Cardiac septum (tissue), 1 donor: ENCODE data around the gene MRGPRF. TPM values are rescaled to one million over a fixed set of nuclear protein-coding genes. Genes with fewer than 3 reads are reported as not detected.

Experiments
- DNase-seq: peaks from one replicate; pipeline ENCODE4 v3.0.0-alpha.2; 2020; ENCODE audit warnings: low spot score
- intact Hi-C: fragments of 100-400 bp; cut with DNase I; formaldehyde crosslinking; loops from one replicate; pipeline ENCODE4 v1.14.0; 2022
- total RNA-seq: library from RNA; stranded (reverse); fragmentation: NEBNext Ultra II Directional; extraction: Animal tissue kit (Norgen Biotek cat#: 25700); gene quantifications from one replicate; pipeline ENCODE4 v1.2.1, GENCODE V29; 2021
- donor health status: DM: no; HTN: no; CAD: no.

Gene MRGPRF
- total RNA-seq, 1 donor from 2014 or later: 2.3 TPM

- intact Hi-C loops: no loop called here
- DNase-seq: no peak
Observed at GRCh38 chr11:69032833-69033232, 19.8 kb upstream of the MRGPRF start.

GRCh38 chr11:69030301-69030700 lies 17.3 kb upstream of the MRGPRF start:
- DNase-seq: no peak
- intact Hi-C loops: no loop called here

GRCh38 chr11:69027704-69028372 lies 14.8 kb upstream of the MRGPRF start:
- DNase-seq: no peak
- intact Hi-C loops: no loop called here

GRCh38 chr11:69024509-69024908 lies 11.5 kb upstream of the MRGPRF start:
- no peak for DNase-seq
- intact Hi-C loops: no loop called here

- intact Hi-C loops: no loop called here
- no peak for DNase-seq
Observed at GRCh38 chr11:69022260-69022659, 9.2 kb upstream of the MRGPRF start.

GRCh38 chr11:69018924-69019323 lies 5.9 kb upstream of the MRGPRF start:
- intact Hi-C loops: no loop called here
- DNase-seq: no peak

GRCh38 chr11:69017951-69018350 lies 4.9 kb upstream of the MRGPRF start:
- intact Hi-C loops: no loop called here

GRCh38 chr11:69014898-69015549 lies 2.0 kb upstream of the MRGPRF start:
- DNase-seq: no peak
- intact Hi-C loops: no loop called here

More at GRCh38 chr11:69017951-69018350, 4.9 kb upstream of the MRGPRF start:
- no peak for DNase-seq

GRCh38 chr11:69014084-69014851 lies 1.2 kb upstream of the MRGPRF start:
- DNase-seq: no peak
- intact Hi-C loops: no loop called here

- DNase-seq: no peak
Observed at GRCh38 chr11:69012092-69013008, 696 bp downstream of the MRGPRF start.

GRCh38 chr11:69011624-69012091 lies 1.4 kb downstream of the MRGPRF start:
- DNase-seq: no peak
- intact Hi-C loops: no loop called here

More at GRCh38 chr11:69012092-69013008, 696 bp downstream of the MRGPRF start:
- intact Hi-C loops: no loop called here

- intact Hi-C loops: no loop called here
- no peak for DNase-seq
Observed at GRCh38 chr11:69010964-69011623, 2.0 kb downstream of the MRGPRF start.

GRCh38 chr11:69010361-69010891 lies 2.6 kb downstream of the MRGPRF start:
- intact Hi-C loops: no loop called here
- DNase-seq: no peak

- intact Hi-C loops: no loop called here
Observed at GRCh38 chr11:69009441-69010211, 3.4 kb downstream of the MRGPRF start.

GRCh38 chr11:69008737-69009440 lies 4.2 kb downstream of the MRGPRF start:
- intact Hi-C loops: no loop called here
- peak; percentile 76 for DNase-seq

More at GRCh38 chr11:69009441-69010211, 3.4 kb downstream of the MRGPRF start:
- peak; percentile 71 for DNase-seq

GRCh38 chr11:69007975-69008381 lies 5.1 kb downstream of the MRGPRF start:
- peak; percentile 51 for DNase-seq
- intact Hi-C loops: no loop called here

GRCh38 chr11:69006816-69007215 lies 6.2 kb downstream of the MRGPRF start:
- DNase-seq: no peak
- intact Hi-C loops: no loop called here
